Endothelial cell (in vitro differentiated cells): ENCODE results near the gene CPD. TPM values are rescaled to one million over a fixed set of nuclear protein-coding genes. Genes with fewer than 3 reads are reported as not detected.

Source experiments
- DNase-seq: peaks from one replicate; pipeline ENCODE4 v3.0.0; 2021; ENCODE audit warnings: low spot score
- H3K27ac Mint-ChIP-seq: one replicate; pipeline ENCODE4 v1.8.0; 2021; ENCODE audit warnings: mixed read lengths, inconsistent platforms; ENCODE audit not compliant: unreplicated experiment
- H3K27me3 Mint-ChIP-seq: one replicate; pipeline ENCODE4 v1.8.0; 2021; ENCODE audit warnings: mild to moderate bottlenecking, moderate library complexity, mixed read lengths, inconsistent platforms; ENCODE audit not compliant: unreplicated experiment
- H3K36me3 Mint-ChIP-seq: one replicate; pipeline ENCODE4 v1.8.0; 2021; ENCODE audit warnings: mild to moderate bottlenecking, low read depth, mixed read lengths, inconsistent platforms; ENCODE audit not compliant: unreplicated experiment
- H3K4me1 Mint-ChIP-seq: one replicate; pipeline ENCODE4 v1.8.0; 2021; ENCODE audit warnings: mild to moderate bottlenecking, mixed read lengths, inconsistent platforms; ENCODE audit not compliant: unreplicated experiment
- H3K4me3 Mint-ChIP-seq: one replicate; pipeline ENCODE4 v1.8.0; 2021; ENCODE audit warnings: mild to moderate bottlenecking, mixed read lengths, inconsistent platforms; ENCODE audit not compliant: unreplicated experiment
- H3K9me3 Mint-ChIP-seq: one replicate; pipeline ENCODE4 v1.8.0; 2021; ENCODE audit warnings: mixed read lengths, inconsistent platforms; ENCODE audit not compliant: unreplicated experiment
- total RNA-seq: library from RNA; stranded (reverse); fragmentation: NEBNext Ultra II Directional; extraction: Animal tissue kit (Norgen Biotek cat#: 25700); gene quantifications from one replicate; pipeline ENCODE4 v1.2.1, GENCODE V29; 2021; ENCODE audit not compliant: unreplicated experiment
- TF ChIP-seq, protein P1 (sequence below): fragments of 200-600 bp; sonication (generic); IDR thresholded peaks from one replicate; pipeline ENCODE4 v1.5.0; 2021; ENCODE audit warnings: antibody characterized with exemption; ENCODE audit not compliant: unreplicated experiment

CPD gene
- total RNA-seq, 1 donor from 2014 or later, result 119 TPM

DNA sequence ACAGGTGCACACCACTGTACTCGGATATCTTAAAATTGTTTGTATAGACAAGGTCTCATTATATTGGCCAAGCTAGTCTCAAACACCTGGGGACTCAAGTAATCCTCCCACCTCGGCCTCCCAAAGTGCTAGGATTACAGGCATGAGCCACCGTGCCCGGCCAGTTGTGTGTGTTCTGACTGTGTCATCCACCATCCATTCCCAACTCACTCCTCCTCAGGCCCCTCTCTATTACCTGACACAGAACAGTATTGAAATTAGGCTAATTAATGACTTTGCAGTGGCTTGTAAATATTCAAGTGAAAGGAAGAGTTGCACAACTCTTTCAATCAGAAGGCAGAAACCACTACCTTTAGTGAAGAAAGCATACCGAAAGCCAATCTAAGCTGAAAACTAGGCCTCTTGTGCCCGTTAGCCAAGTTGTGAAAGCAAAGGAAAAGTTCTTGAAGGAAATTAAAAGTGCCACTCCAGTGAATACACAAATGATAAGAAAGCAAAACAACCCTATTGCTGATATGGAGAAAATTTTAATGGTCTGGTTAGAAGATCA is 127.2 kb downstream of the CPD start:
- H3K27ac Mint-ChIP-seq, result no peak overlapping the region
- H3K36me3 Mint-ChIP-seq, result peaks cover 31% of the 10 kb centered on the region
- no peaks in the 10 kb centered on the region for H3K9me3 Mint-ChIP-seq
- H3K4me1 Mint-ChIP-seq, result no peaks in the 10 kb centered on the region
- H3K4me3 Mint-ChIP-seq, result no peak overlapping the region
- TF ChIP-seq, protein P1, sequence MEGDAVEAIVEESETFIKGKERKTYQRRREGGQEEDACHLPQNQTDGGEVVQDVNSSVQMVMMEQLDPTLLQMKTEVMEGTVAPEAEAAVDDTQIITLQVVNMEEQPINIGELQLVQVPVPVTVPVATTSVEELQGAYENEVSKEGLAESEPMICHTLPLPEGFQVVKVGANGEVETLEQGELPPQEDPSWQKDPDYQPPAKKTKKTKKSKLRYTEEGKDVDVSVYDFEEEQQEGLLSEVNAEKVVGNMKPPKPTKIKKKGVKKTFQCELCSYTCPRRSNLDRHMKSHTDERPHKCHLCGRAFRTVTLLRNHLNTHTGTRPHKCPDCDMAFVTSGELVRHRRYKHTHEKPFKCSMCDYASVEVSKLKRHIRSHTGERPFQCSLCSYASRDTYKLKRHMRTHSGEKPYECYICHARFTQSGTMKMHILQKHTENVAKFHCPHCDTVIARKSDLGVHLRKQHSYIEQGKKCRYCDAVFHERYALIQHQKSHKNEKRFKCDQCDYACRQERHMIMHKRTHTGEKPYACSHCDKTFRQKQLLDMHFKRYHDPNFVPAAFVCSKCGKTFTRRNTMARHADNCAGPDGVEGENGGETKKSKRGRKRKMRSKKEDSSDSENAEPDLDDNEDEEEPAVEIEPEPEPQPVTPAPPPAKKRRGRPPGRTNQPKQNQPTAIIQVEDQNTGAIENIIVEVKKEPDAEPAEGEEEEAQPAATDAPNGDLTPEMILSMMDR, result no peak
- no peak for DNase-seq
- H3K27me3 Mint-ChIP-seq, result no peaks in the 10 kb centered on the region

DNA sequence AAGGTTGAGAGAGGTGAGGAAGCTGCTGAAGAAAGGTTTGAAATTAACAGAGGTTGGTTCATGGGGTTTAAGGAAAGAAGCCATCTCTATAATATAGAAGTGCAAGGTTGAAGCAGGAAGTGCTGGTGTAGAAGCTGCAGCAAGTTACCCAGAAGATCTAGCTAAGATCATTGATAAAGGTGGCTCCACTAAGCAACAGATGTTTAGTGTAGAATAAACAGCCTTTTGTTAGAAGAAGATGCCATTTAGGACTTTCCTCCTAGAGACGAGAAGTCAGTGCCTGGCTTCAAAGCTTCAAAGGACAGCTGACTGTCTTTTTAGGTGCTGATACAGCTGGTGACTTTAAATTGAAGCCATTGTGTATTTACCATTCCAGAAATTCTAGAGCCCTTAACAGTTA is 127.8 kb downstream of the CPD start:
- H3K36me3 Mint-ChIP-seq, result peaks cover 27% of the 10 kb centered on the region
- H3K4me3 Mint-ChIP-seq, result no peak overlapping the region
- no peak overlapping the region for H3K27ac Mint-ChIP-seq
- TF ChIP-seq, protein P1, result no peak
- DNase-seq, result no peak
- no peaks in the 10 kb centered on the region for H3K4me1 Mint-ChIP-seq
- H3K27me3 Mint-ChIP-seq, result no peaks in the 10 kb centered on the region
- no peaks in the 10 kb centered on the region for H3K9me3 Mint-ChIP-seq

DNA sequence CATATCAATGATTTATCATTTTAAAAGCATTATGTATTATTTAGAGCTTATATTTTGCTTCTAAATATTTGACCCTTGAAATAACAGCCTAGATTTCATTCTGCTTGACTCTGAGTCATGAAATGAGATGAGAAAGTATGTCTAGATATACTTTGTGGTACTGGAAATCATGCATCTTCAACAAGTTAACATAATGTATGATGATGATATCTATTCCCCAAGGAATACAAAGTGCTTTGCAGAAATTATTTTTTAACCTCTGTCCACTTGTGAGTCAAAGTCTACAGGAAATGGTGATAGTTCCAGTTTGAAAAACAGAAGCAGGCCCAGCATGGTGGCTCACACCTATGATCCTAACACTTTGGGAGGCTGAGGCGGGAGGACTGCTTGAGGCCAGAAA is 134.6 kb downstream of the CPD start:
- H3K4me3 Mint-ChIP-seq, result no peak overlapping the region
- no peaks in the 10 kb centered on the region for H3K27me3 Mint-ChIP-seq
- peaks cover 6% of the 10 kb centered on the region for H3K36me3 Mint-ChIP-seq
- no peak for DNase-seq
- TF ChIP-seq, protein P1, result no peak
- no peak overlapping the region for H3K27ac Mint-ChIP-seq
- H3K4me1 Mint-ChIP-seq, result no peaks in the 10 kb centered on the region
- H3K9me3 Mint-ChIP-seq, result no peaks in the 10 kb centered on the region

DNA sequence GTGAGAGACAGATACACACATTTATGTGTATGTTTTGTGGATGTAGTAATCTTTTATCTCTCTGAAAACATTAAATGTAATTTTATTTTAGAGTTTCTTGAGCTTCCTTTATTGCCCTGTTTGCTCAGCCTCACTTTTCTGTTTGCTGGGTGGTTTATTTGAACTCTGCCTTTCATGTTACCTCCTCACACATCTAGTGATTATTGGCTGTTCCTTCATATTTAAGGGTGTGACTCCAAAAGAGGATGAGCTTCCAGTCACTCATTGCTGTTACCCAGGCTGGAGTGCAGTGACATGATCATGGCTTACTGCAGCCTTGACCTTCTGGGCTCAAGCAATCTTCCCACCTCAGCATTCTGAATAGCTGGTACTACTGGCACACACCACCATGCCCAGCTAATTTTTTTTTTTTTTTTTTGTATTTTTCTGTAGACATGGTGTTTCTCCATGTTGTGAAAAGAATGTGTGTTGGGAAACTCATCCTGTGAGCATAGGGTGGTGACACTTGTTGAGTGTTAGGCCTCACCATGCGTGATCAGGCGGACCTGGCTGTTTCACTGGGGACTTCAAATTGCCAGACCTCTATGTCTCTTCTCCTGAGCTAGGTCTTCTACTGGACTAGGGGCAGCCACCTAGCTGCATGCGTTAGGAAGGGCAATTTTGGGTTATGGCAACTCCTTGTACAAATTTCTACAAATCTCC is 136.3 kb downstream of the CPD start:
- no peak overlapping the region for H3K27ac Mint-ChIP-seq
- DNase-seq, result no peak
- H3K9me3 Mint-ChIP-seq, result no peaks in the 10 kb centered on the region
- H3K27me3 Mint-ChIP-seq, result no peaks in the 10 kb centered on the region
- TF ChIP-seq, protein P1, result no peak
- H3K36me3 Mint-ChIP-seq, result peaks cover 12% of the 10 kb centered on the region
- no peaks in the 10 kb centered on the region for H3K4me1 Mint-ChIP-seq
- H3K4me3 Mint-ChIP-seq, result no peak overlapping the region

DNA sequence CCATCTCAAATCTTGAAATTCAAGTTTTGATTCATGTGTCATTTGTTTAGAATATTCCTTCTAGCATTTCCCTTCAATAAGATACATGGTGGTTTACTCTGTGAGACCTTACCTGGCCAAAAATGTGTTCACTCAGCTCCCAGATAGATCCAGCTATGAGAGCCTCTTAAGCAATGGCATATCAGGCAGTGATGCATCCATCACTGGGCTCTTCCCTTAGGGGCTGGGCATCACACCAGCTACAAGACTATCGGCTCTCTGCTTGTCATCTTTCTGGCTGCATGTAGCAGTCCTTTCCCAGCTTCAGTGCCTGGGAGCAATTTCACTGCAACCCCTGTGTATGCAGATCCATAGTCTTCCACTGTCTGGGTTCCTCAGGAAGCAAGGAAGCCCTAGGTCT is 139.1 kb downstream of the CPD start:
- Mint-ChIP-seq H3K4me1 (no peaks in the 10 kb centered on the region), H3K27ac (no peak overlapping the region), H3K4me3 (no peak overlapping the region), H3K36me3 (peaks cover 35% of the 10 kb centered on the region), H3K27me3 (no peaks in the 10 kb centered on the region), H3K9me3 (no peaks in the 10 kb centered on the region)
- DNase-seq, result no peak
- TF ChIP-seq, protein P1, result no peak
